CD4-positive, alpha-beta memory T cell (primary cell): Measurements from ENCODE around the gene AXL. TPM values are rescaled to one million over a fixed set of nuclear protein-coding genes. Genes with fewer than 3 reads are reported as not detected.

Source experiments
- CTCF ChIA-PET: fragments of 350-600 bp; sonication (Branson Sonifier 250); formaldehyde crosslinking; loops from one replicate; lab custom pipeline; 2021; ENCODE audit warnings: inconsistent platforms; ENCODE audit not compliant: partially characterized antibody; lab: Charles Lee
- POLR2A ChIA-PET: fragments of 350-600 bp; sonication (Branson Sonifier 250); formaldehyde crosslinking; loops from one replicate; lab custom pipeline; 2021; ENCODE audit not compliant: partially characterized antibody; lab: Charles Lee
- DNase-seq, 5 donors: peaks; one replicate each; pipeline versions ENCODE4 v3.0.0 to v3.0.0-alpha.2; 2020 to 2022; ENCODE audit warnings: mixed read lengths in 1 of 5
- H3K27ac ChIP-seq: one replicate; pipeline ENCODE4 v1.7.0; 2013; ENCODE audit warnings: low read depth, low read length
- H3K27me3 ChIP-seq: 2 replicates; pipeline ENCODE4 v1.7.0; 2013; ENCODE audit warnings: mild to moderate bottlenecking, low read length, moderate library complexity; ENCODE audit not compliant: insufficient read depth
- H3K36me3 ChIP-seq: 2 replicates; pipeline ENCODE4 v1.7.0; 2013; ENCODE audit warnings: mild to moderate bottlenecking, low read length, moderate library complexity; ENCODE audit not compliant: insufficient read depth
- H3K4me1 ChIP-seq: 2 replicates; pipeline ENCODE4 v1.7.0; 2013; ENCODE audit warnings: mild to moderate bottlenecking, low read length, moderate library complexity; ENCODE audit not compliant: insufficient read depth
- H3K4me3 ChIP-seq, 2 donors: one replicate each; pipeline ENCODE4 v1.7.0; 2013; ENCODE audit warnings: low read length in 2 of 2, mild to moderate bottlenecking in 1 of 2
- H3K9me3 ChIP-seq, 2 donors: one replicate each; pipeline ENCODE4 v1.7.0; 2013; ENCODE audit warnings: low read length in 2 of 2, control low read depth in 1 of 2; ENCODE audit not compliant: control insufficient read depth in 1 of 2
- H3K27ac Mint-ChIP-seq, 7 donors: one replicate each; pipeline ENCODE4 v1.8.0; 2020 to 2021; ENCODE audit warnings: mixed read lengths in 7 of 7, mild to moderate bottlenecking in 6 of 7, inconsistent platforms in 3 of 7, moderate library complexity in 3 of 7
- H3K27me3 Mint-ChIP-seq, 2 donors: one replicate each; pipeline ENCODE4 v1.8.0; 2020 to 2021; ENCODE audit warnings: mixed read lengths in 2 of 2
- H3K36me3 Mint-ChIP-seq, 2 donors: one replicate each; pipeline ENCODE4 v1.8.0; 2020 to 2021; ENCODE audit warnings: mixed read lengths in 2 of 2, inconsistent platforms in 1 of 2, mild to moderate bottlenecking in 1 of 2
- H3K4me1 Mint-ChIP-seq, 4 donors: one replicate each; pipeline ENCODE4 v1.8.0; 2020 to 2021; ENCODE audit warnings: mixed read lengths in 4 of 4, mild to moderate bottlenecking in 1 of 4
- H3K4me3 Mint-ChIP-seq, 8 donors: one replicate each; pipeline ENCODE4 v1.8.0; 2020 to 2021; ENCODE audit warnings: mixed read lengths in 8 of 8, mild to moderate bottlenecking in 7 of 8, moderate library complexity in 6 of 8, inconsistent platforms in 3 of 8
- H3K9me3 Mint-ChIP-seq, 8 donors: one replicate each; pipeline ENCODE4 v1.8.0; 2020 to 2021; ENCODE audit warnings: mixed read lengths in 8 of 8, mild to moderate bottlenecking in 5 of 8, inconsistent platforms in 3 of 8, moderate library complexity in 1 of 8
- intact Hi-C: fragments of 100-400 bp; cut with micrococcal nuclease; formaldehyde crosslinking; loops from one replicate; pipeline ENCODE4 v1.15.1; 2023
- polyA plus RNA-seq, 2 donors: library from polyadenylated mRNA; unstranded; fragments of 300-500 nt; fragmentation: Illumina TruSeq; gene quantifications; one replicate each; pipeline ENCODE4 v1.2.3, GENCODE V29; 2021
- total RNA-seq, 2 experiments: library from RNA; stranded (reverse); gene quantifications; one replicate each; pipeline ENCODE4 v1.2.3, GENCODE V29; 2021

AXL gene
- total and polyA plus RNA-seq, 4 experiments from 2014 or later: 0.10 to 0.32 (median 0.29) TPM; not detected in 1

GRCh38 chr19:41206926-41207750 lies 11.9 kb upstream of the AXL start:
- Mint-ChIP-seq H3K9me3 (no peaks in the 10 kb centered on the region), H3K4me3 (no peak overlapping the region), H3K27ac (peak overlapping the region in 2 of 7 donors; percentile 76 to 78), H3K4me1 (peaks cover 3 to 11% (median 9%) of the 10 kb centered on the region in 4 donors), H3K36me3 (no peaks in the 10 kb centered on the region), H3K27me3 (peaks cover 0 to 3% of the 10 kb centered on the region in 2 donors)
- Histone ChIP-seq H3K4me3 (no peak overlapping the region), H3K4me1 (no peaks in the 10 kb centered on the region), H3K36me3 (no peaks in the 10 kb centered on the region), H3K27ac (no peak overlapping the region), H3K9me3 (no peaks in the 10 kb centered on the region), H3K27me3 (no peaks in the 10 kb centered on the region)
- ChIA-PET CTCF (interaction anchor here (0.7 to 9.2 kb wide), 6 partner anchors 22 to 149 kb away, joined by 3 to 103 read pairs (median 4); partner anchors contain the start of genes CCDC97 and HNRNPUL1), POLR2A (interaction anchor here (1.6 to 5.7 kb wide), 3 partner anchors 56 to 100 kb away, joined by 8 to 108 read pairs (median 99); partner anchors contain the start of genes CCDC97 and HNRNPUL1)
- intact Hi-C loops: no loop called here
- no peak for DNase-seq

DNA sequence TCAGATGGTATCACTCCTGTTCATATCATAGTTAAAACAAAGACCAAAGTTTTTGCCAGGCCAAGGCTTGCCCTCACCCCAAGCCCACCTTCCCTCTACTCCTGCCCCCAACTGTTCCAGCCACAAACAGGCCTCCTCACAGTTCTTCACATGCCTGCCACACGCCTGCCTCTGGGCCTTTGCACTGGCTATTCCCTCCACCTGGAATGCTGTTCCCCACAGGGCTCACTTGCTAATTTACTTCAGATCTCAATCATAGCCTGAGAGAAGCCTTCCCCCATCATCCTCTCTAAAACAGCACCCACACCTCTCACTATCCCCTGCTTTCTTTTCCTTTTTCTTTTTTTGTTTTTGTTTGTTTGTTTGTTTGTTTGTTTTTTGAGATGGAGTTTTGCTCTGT lies 4.9 kb upstream of the AXL start:
- Mint-ChIP-seq H3K4me3 (peak overlapping the region in 1 of 8 donors; percentile 66), H3K36me3 (no peaks in the 10 kb centered on the region), H3K4me1 (no peaks in the 10 kb centered on the region), H3K9me3 (no peaks in the 10 kb centered on the region), H3K27me3 (peaks cover 6 to 12% of the 10 kb centered on the region in 2 donors), H3K27ac (peak overlapping the region in 1 of 7 donors; percentile 80)
- POLR2A ChIA-PET: no interaction called here
- Histone ChIP-seq H3K36me3 (no peaks in the 10 kb centered on the region), H3K4me3 (no peak overlapping the region), H3K27ac (no peak overlapping the region), H3K9me3 (no peaks in the 10 kb centered on the region), H3K4me1 (no peaks in the 10 kb centered on the region), H3K27me3 (no peaks in the 10 kb centered on the region)
- no peak for DNase-seq
- CTCF ChIA-PET: no interaction called here
- intact Hi-C loops: no loop called here

- CTCF ChIA-PET: no interaction called here
- Mint-ChIP-seq H3K9me3 (no peaks in the 10 kb centered on the region), H3K27me3 (peaks cover 23 to 31% of the 10 kb centered on the region in 2 donors), H3K4me3 (no peak overlapping the region), H3K36me3 (no peaks in the 10 kb centered on the region), H3K4me1 (peaks cover 0 to 2% (median under 1%) of the 10 kb centered on the region in 4 donors), H3K27ac (no peak overlapping the region)
- DNase-seq: no peak
- Histone ChIP-seq H3K4me1 (no peaks in the 10 kb centered on the region), H3K27ac (no peak overlapping the region), H3K36me3 (no peaks in the 10 kb centered on the region), H3K9me3 (no peaks in the 10 kb centered on the region), H3K4me3 (no peak overlapping the region), H3K27me3 (no peaks in the 10 kb centered on the region)
- intact Hi-C loops: no loop called here
- POLR2A ChIA-PET: no interaction called here
These were observed 1.3 kb upstream of the AXL start for GRCh38 chr19:41217741-41218140.

- DNase-seq: no peak
- CTCF ChIA-PET: no interaction called here
- no peak overlapping the region for H3K4me3 ChIP-seq
- H3K27me3 ChIP-seq: no peaks in the 10 kb centered on the region
- no peak overlapping the region for H3K27ac ChIP-seq
- H3K27ac Mint-ChIP-seq: no peak overlapping the region
- H3K27me3 Mint-ChIP-seq: peaks cover 23 to 31% of the 10 kb centered on the region in 2 donors
- peaks cover 0 to 2% (median under 1%) of the 10 kb centered on the region in 4 donors for H3K4me1 Mint-ChIP-seq
- H3K36me3 Mint-ChIP-seq: no peaks in the 10 kb centered on the region
- no peaks in the 10 kb centered on the region for H3K9me3 ChIP-seq
- H3K4me3 Mint-ChIP-seq: no peak overlapping the region
- no peaks in the 10 kb centered on the region for H3K4me1 ChIP-seq
- intact Hi-C loops: no loop called here
- H3K36me3 ChIP-seq: no peaks in the 10 kb centered on the region
- no peaks in the 10 kb centered on the region for H3K9me3 Mint-ChIP-seq
- POLR2A ChIA-PET: no interaction called here
These were observed 791 bp upstream of the AXL start for GRCh38 chr19:41218249-41218614.

- no peaks in the 10 kb centered on the region for H3K27me3 ChIP-seq
- H3K4me3 Mint-ChIP-seq: peak overlapping the region in 1 of 8 donors; percentile 20
- no peaks in the 10 kb centered on the region for H3K36me3 Mint-ChIP-seq
- H3K4me3 ChIP-seq: no peak overlapping the region
- no peaks in the 10 kb centered on the region for H3K4me1 ChIP-seq
- no peak overlapping the region for H3K27ac Mint-ChIP-seq
- H3K27ac ChIP-seq: no peak overlapping the region
- no peaks in the 10 kb centered on the region for H3K36me3 ChIP-seq
- ChIA-PET POLR2A (no interaction called here), CTCF (interaction anchor here (1.5 kb wide), 1 partner anchor 42 kb away, joined by 5 read pairs; no protein-coding TSS in a partner anchor)
- H3K9me3 ChIP-seq: no peaks in the 10 kb centered on the region
- no peak for DNase-seq
- intact Hi-C loops: no loop called here
- H3K9me3 Mint-ChIP-seq: peaks cover 0 to 2% (median 0%) of the 10 kb centered on the region in 8 donors
- peaks cover 23 to 31% of the 10 kb centered on the region in 2 donors for H3K27me3 Mint-ChIP-seq
- peaks cover 0 to 2% (median under 1%) of the 10 kb centered on the region in 4 donors for H3K4me1 Mint-ChIP-seq
These were observed 1.0 kb downstream of the AXL start for GRCh38 chr19:41219924-41220567.

DNA sequence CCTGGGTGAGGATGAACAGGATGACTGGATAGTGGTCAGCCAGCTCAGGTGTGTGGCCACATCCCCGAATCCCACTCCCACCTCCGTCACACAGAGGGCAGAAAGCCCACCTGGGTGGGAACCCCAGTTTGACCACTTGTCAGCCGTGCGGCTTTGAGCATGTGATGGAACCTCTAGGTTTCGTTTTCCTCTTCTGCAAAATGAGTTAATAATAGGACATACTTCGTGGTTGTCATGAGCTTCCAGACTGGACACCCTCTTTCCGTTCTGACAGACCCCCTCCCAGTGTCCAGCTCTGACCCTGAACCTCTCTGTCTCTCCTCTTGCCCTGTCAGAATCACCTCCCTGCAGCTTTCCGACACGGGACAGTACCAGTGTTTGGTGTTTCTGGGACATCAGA lies 1.8 kb downstream of the AXL start:
- Histone ChIP-seq H3K4me3 (no peak overlapping the region), H3K4me1 (peaks cover 2% of the 10 kb centered on the region), H3K36me3 (no peaks in the 10 kb centered on the region), H3K9me3 (no peaks in the 10 kb centered on the region), H3K27ac (no peak overlapping the region), H3K27me3 (no peaks in the 10 kb centered on the region)
- H3K27ac Mint-ChIP-seq: peak overlapping the region in 1 of 7 donors; percentile 27
- no peak overlapping the region for H3K4me3 Mint-ChIP-seq
- POLR2A ChIA-PET: interaction anchor here (0.8 to 1.7 kb wide), 3 partner anchors 42 to 82 kb away, joined by 3 to 5 read pairs (median 3); partner anchors contain the start of gene HNRNPUL1
- no peak for DNase-seq
- H3K36me3 Mint-ChIP-seq: peaks cover 0 to 1% of the 10 kb centered on the region in 2 donors
- H3K9me3 Mint-ChIP-seq: peaks cover 0 to 2% (median 0%) of the 10 kb centered on the region in 8 donors
- H3K27me3 Mint-ChIP-seq: peaks cover 23 to 34% of the 10 kb centered on the region in 2 donors
- CTCF ChIA-PET: interaction anchor here (1.3 to 1.8 kb wide), 3 partner anchors 16 to 228 kb away, joined by 5 to 6 read pairs (median 5); no protein-coding TSS in a partner anchor
- peaks cover 5 to 7% (median 6%) of the 10 kb centered on the region in 4 donors for H3K4me1 Mint-ChIP-seq
- intact Hi-C loops: no loop called here
